NCI-H1694 treated with DMSO at 0.1 percent for 48 hours (cell line): ENCODE results near the gene TRAF6.
"Not testable (repeated sequence)": the region's sequence is repeated elsewhere in the genome, so short reads cannot be mapped to it uniquely, and the experiment has no call there.

Experiments
- DNase-seq: peaks from one replicate; lab custom pipeline; 2025; lab: John Stamatoyannopoulos, UW

The TRAF6 gene

DNA sequence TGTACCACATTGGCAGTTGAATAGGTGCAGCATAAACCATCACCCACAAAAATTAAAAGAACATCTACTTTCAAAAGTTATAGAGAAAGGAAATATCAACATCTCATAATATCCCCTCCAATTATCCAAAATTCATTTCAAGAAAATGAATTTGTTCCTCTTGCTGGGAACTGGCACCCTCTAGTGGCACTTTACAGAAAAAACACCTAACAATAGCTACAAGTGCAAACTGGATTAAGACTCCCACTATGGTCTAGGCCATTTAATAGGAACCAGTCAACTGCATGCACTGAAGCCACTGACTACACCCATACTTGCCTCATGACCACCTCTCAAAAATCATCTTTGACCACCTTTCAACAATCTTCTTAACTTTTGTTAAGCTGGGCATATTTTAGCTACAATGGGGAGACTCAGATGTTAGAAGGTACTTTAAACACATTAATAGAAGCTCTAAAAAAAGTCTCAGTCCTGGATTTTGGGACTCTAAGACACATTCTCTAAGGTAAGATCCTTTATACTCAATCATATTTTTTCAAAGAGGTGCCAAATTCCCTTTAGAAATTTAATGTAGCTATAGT, 17.3 kb downstream of the TRAF6 start:
- DNase-seq, result peak; percentile 42

DNA sequence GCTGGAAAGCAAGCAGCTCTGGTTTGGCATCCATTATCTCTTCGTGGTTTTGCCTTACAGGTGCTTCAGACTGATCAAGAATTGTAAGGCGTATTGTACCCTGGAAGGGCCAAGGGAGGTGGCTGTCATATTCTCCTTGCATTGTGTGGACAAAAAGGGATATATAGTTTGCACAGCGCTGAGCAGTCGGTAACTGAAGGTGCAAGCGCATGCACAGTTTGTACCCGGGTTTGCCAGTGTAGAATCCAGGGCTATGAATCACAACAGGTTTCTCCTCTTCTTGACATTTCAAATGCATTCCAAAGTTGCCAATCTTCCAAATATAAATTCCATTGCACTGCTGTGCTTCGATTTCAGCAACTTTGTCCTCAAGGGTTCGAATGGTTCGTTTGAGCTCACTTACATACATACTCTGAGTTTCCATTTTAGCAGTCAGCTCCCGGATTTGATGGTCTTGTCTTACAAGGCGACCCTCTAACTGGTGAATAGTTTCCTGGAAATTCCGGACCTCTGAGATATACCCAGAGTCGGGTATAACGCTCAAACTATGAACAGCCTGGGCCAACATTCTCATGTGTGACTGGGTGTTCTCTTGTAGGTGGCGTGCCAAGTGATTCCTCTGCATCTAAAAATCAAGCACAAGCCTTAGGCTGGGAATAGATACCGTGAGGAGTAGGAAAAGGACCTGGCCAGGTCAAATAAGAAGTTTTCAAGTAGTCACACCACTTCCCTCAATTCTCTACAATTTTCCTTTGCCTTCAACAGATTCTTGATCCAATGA, 19.9 kb downstream of the TRAF6 start:
- DNase-seq, result no peak

DNA sequence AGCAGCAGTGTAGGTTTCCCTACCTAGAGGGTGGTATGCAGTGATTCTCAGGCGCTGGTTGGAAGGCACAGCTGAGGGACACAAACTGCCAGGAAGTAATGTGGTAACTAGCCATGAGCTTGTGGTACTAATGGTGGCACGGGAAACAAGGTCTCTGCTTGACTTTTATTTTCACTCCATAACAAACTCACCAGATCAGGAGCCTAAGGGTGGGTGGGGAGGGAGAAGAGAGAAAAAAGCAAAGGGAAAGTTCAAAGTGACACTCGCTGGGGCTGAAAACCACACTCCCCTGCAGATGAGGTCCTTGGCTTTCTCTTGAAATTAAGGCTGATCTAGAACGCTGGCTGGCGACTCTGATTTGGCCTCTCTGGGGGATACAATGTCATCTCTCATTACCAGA, 22.0 kb downstream of the TRAF6 start:
- no peak for DNase-seq

DNA sequence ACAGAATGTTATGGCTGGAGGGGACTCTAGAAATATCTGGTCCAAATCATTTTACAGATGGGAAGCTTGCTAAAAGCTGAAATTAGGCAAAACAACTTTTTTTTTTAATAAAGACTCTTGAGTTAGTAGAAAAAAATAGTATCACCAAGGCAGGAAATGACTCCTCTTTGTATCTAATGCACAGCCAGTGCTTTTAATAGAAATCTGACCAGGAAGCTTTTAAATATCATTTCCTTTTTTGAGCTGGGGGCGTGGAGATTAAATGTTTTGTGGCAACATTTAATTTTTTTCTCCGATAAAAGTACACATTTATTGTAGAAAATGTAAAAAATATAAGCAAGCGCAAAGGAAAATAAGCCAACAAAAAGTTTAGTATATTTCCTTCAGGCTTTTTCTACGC, 22.5 kb downstream of the TRAF6 start:
- no peak for DNase-seq

- DNase-seq, result no peak
Measured at GRCh38 chr11:36485298-36486002, 24.6 kb downstream of the TRAF6 start.

- not testable (repeated sequence) for DNase-seq
Measured at GRCh38 chr11:36483042-36483441, 27.0 kb downstream of the TRAF6 start.

- no peak for DNase-seq
Measured at GRCh38 chr11:36480833-36481232, 29.2 kb downstream of the TRAF6 start.

- DNase-seq, result peak; percentile 69
Measured at GRCh38 chr11:36478700-36479329, 31.3 kb downstream of the TRAF6 start.

- no peak for DNase-seq
Measured at GRCh38 chr11:36475192-36475591, 34.9 kb downstream of the TRAF6 start.

DNA sequence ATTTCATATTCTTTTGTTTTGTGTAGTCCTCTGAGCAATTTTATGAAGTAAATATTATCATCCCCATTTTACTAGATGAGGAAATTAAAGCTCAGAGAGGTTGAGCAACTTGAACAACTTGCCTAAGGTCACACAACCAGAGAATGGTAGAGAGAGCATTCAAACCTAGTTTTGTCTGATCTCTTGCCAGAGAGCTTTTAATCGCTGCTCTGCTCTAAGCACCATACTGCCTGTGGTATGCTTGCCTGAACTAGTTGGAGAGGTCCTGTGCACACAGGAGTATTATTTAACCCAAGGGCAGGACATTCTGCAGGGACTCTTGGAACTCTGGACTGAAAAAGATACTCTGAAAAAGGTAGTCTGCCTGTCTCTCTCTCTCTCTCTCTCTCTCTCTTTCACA, 38.5 kb downstream of the TRAF6 start:
- no peak for DNase-seq

- no peak for DNase-seq
Measured at GRCh38 chr11:36469881-36470802, 39.9 kb downstream of the TRAF6 start.

- DNase-seq, result no peak
Measured at GRCh38 chr11:36469063-36469462, 41.0 kb downstream of the TRAF6 start.

GRCh38 chr11:36467916-36468315, 42.2 kb downstream of the TRAF6 start:
- no peak for DNase-seq

DNA sequence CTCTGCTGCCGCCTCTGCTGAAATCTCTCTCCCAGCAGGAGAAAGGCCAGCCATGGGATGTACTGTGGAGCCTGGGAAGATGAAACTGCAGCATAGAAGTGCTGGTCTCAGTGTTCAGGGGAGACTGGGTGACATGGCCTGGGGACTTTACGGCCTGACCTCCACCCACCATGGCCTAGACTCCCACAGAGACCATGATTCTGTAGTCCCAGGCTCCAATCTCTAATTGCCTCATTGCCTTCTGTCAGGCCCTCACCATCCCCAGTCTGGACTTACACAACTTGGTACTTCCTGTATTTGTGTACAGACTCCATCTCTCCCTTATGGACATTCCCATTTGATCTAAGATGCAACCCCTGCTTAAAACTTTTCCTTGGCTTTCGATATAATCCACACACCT, 43.1 kb downstream of the TRAF6 start:
- no peak for DNase-seq

DNA sequence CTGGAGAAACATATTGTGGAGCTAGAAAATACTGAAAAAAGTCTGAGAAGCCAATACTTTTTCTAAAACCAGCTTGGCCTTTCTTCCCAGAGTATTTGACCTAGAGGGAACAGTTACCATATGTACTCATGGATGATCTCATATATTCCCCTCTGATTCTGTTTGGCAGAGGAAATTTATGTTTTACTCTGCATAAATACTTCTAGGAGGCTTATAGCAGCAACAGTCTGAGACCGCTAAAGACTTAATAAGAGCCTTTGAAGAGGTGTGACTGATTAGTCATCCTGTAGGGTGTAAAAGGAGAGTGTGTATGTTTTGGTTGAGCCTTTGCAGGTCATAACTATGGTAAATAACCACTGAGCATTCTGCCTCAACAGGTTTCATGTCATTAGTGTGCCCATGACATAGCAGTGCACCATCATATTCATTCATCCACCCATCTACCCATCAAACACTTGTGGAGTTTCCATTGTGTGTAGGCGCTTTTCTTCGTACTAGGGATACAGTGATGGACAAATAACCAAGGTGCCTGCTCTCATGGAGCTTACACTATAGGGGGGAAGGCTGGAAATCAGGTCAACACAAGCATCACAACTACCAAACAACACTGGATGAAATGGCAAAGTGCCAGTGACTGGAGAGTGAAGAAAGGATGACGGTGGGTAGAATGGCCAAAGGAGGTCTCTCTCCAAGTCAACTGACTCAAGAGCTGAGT, 44.5 kb downstream of the TRAF6 start:
- no peak for DNase-seq

DNA sequence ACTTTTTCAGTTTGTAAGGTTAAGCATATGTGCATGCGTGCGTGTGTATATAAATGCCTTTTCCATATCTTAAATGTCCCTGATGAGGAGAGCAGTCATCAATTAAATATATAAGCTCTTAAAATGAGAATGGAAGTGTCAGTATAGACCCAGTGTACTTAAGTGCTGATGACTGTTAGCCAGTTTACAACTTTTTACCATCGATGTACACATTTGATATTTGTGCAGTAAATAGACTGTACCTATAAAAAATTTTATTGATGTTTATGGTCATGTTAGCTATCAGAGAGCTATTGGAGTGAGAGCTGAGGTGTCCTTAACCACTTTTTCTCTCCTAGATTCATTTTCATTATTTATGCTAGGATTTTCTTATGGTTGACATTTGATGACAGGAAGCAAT, 45.4 kb downstream of the TRAF6 start:
- no peak for DNase-seq

DNA sequence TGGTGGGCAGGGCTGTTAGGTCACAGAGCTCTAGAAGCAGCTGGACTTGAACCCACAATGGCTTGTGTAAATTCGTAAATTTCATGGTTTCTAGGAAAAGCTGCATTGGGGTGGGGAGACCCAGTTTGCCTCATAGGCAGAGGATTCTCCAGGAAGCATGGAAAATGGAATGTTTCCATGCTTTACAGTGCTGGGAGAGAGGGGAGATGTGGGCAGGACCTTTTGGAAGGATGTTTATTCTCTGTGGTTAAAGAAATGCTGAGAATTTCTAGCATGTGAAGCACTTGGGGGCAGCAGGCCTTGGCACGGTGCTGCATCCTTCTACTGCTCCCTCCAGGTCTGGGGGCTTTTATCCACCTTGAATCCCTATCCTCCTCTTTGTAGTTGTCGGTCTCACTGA, 46.3 kb downstream of the TRAF6 start:
- DNase-seq, result no peak

GRCh38 chr11:36462321-36462720, 47.8 kb downstream of the TRAF6 start:
- DNase-seq, result no peak

DNA sequence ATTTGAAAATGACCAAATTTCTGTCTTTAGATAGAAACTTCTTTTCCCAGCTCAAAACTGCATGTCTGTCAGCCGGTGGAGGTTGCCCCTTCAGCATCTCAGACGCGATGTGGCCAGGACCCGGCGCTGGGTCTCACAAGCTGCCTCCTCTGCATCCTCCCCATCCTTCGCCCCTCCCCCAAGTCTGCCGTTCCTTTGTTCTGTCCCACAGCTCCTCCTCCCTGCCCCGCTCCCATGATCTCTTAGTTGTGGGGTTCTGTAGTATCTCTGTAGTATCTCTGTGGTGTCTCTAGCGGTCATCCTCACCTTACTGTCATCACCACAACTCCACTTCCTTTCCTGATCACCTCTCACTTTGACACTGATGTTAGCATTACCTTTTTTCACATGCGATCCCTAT, 49.9 kb downstream of the TRAF6 start:
- DNase-seq, result no peak

DNA sequence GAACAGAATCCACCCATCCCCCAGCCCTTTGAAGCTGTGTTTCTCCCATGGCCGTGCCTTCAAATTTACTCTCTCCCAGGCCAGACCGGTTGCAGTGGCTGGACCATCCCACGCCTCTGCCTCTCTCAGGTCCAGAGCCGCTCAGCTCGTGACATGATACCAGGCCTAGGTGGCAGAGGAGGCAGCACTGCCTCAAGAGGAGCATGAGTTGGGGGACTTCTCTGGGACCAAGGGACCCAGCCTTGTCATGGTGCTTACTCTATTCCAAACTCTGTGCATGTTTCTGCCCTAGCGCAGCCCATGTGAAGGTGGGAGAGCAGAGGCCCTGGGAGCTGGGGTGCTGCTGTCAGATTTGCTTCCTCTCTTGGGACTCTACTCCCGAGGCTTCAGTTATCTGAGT, 51.0 kb downstream of the TRAF6 start:
- DNase-seq, result no peak
